Right kidney (tissue), 9 donors: Measurements from ENCODE around the gene GJB2.

Experiments used
- DNase-seq: peaks from one replicate; pipeline ENCODE4 v3.0.0-alpha.2; 2016
- long read RNA-seq, 8 donors: transcript quantifications; one replicate each; lab custom pipeline, GENCODE V29; 2026

GJB2 gene
- long read RNA-seq, donor 1, partial matches to known transcripts, result 0 of 3 reads
- long read RNA-seq, donor 1, other reads (novel, unspliced or antisense), result 0 of 3 reads
- long read RNA-seq, donor 2, partial matches to known transcripts, result 0 of 4 reads
- long read RNA-seq, donor 2, other reads (novel, unspliced or antisense), result 0 of 4 reads
- long read RNA-seq, donor 3, partial matches to known transcripts, result 0 of 2 reads
- long read RNA-seq, donor 3, other reads (novel, unspliced or antisense), result 0 of 2 reads
- long read RNA-seq, donor 4, partial matches to known transcripts, result 0 of 2 reads
- long read RNA-seq, donor 4, other reads (novel, unspliced or antisense), result 0 of 2 reads
- long read RNA-seq, donor 5, partial matches to known transcripts, result 0 of 3 reads
- long read RNA-seq, donor 5, other reads (novel, unspliced or antisense), result 0 of 3 reads
- long read RNA-seq, donor 6, partial matches to known transcripts, result 0 of 3 reads
- long read RNA-seq, donor 6, other reads (novel, unspliced or antisense), result 0 of 3 reads
- long read RNA-seq, donor 7, partial matches to known transcripts, result 0 of 7 reads
- long read RNA-seq, donor 7, other reads (novel, unspliced or antisense), result 0 of 7 reads
- long read RNA-seq, donor 8, partial matches to known transcripts, result 0 of 6 reads
- long read RNA-seq, donor 8, other reads (novel, unspliced or antisense), result 0 of 6 reads

GRCh38 chr13:20192836-20193161, at the start of gene GJB2:
GJB2 (minus strand) TSS chr13:20192938; CDS start chr13:20189581, 3,357 bp downstream.
- no peak for DNase-seq

GRCh38 chr13:20241593-20241992, 48.9 kb upstream of the GJB2 start:
- no peak for DNase-seq

GRCh38 chr13:20239748-20240147, 47.0 kb upstream of the GJB2 start:
- no peak for DNase-seq

- DNase-seq, result peak; percentile 29
These were observed 40.0 kb upstream of the GJB2 start for GRCh38 chr13:20232556-20233277.

GRCh38 chr13:20231839-20232555, 39.3 kb upstream of the GJB2 start, which contains the start of gene GJB6:
GJB6 (minus strand) TSS chr13:20232319; CDS start chr13:20223480, 8,839 bp downstream.
- peak; percentile 59 for DNase-seq

GRCh38 chr13:20230913-20231838, 38.4 kb upstream of the GJB2 start:
- DNase-seq, result peak; percentile 24

- DNase-seq, result no peak
These were observed 35.0 kb upstream of the GJB2 start for GRCh38 chr13:20227730-20228129.

GRCh38 chr13:20227288-20227687, 34.5 kb upstream of the GJB2 start:
- no peak for DNase-seq

GRCh38 chr13:20222553-20222952, 29.8 kb upstream of the GJB2 start:
- DNase-seq, result no peak

GRCh38 chr13:20221772-20222171, 29.0 kb upstream of the GJB2 start:
- DNase-seq, result no peak

- DNase-seq, result no peak
These were observed 26.8 kb upstream of the GJB2 start for GRCh38 chr13:20219577-20219976.

GRCh38 chr13:20217168-20217567, 24.4 kb upstream of the GJB2 start:
- no peak for DNase-seq

GRCh38 chr13:20209948-20210347, 17.2 kb upstream of the GJB2 start:
- no peak for DNase-seq

- no peak for DNase-seq
These were observed 14.0 kb upstream of the GJB2 start for GRCh38 chr13:20206698-20207235.

GRCh38 chr13:20206065-20206697, 13.4 kb upstream of the GJB2 start:
- DNase-seq, result no peak

GRCh38 chr13:20198781-20199180, 6.0 kb upstream of the GJB2 start:
- no peak for DNase-seq

GRCh38 chr13:20197361-20197834, 4.7 kb upstream of the GJB2 start:
- DNase-seq, result peak; percentile 64

GRCh38 chr13:20195801-20196200, 3.1 kb upstream of the GJB2 start:
- no peak for DNase-seq

GRCh38 chr13:20193907-20194631, 1.3 kb upstream of the GJB2 start:
- DNase-seq, result peak; percentile 48
